Psoas muscle (tissue), 8 donors: ENCODE measurements around the gene MFN2. TPM values are rescaled to one million over a fixed set of nuclear protein-coding genes. Genes with fewer than 3 reads are reported as not detected.

Experiments used
- ATAC-seq, 4 donors: fragments of 200-7000 bp; cut with Tn5 transposase; one replicate each; pipeline ENCODE4 v1.9.1; 2020; ENCODE audit warnings: moderate library complexity in 3 of 4, mild to moderate bottlenecking in 2 of 4
- DNase-seq, 2 donors: peaks; one replicate each; pipeline ENCODE4 v3.0.0-alpha.2; 2020
- H3K27ac ChIP-seq: fragments of 200-600 bp; one replicate; pipeline ENCODE4 v1.8.0; 2022
- H3K27me3 ChIP-seq, 3 donors: fragments of 200-600 bp in 1 of 3; one replicate each; pipeline versions ENCODE4 v1.6.1 to v1.8.0; 2013 to 2022; ENCODE audit warnings: low read length in 2 of 3, mild to moderate bottlenecking in 2 of 3, moderate library complexity in 1 of 3; ENCODE audit not compliant: insufficient read depth in 3 of 3
- H3K36me3 ChIP-seq, 2 donors: fragments of 200-600 bp in 1 of 2; one replicate each; pipeline versions ENCODE4 v1.6.1 to v1.8.0; 2013 to 2022; ENCODE audit warnings: low read depth in 1 of 2, mild to moderate bottlenecking in 1 of 2, moderate library complexity in 1 of 2; ENCODE audit not compliant: insufficient read depth in 1 of 2
- H3K4me1 ChIP-seq: fragments of 200-600 bp; one replicate; pipeline ENCODE4 v1.8.0; 2022
- H3K4me3 ChIP-seq: fragments of 200-600 bp; one replicate; pipeline ENCODE4 v1.8.0; 2022; ENCODE audit warnings: mild to moderate bottlenecking
- H3K9me3 ChIP-seq: fragments of 200-600 bp; one replicate; pipeline ENCODE4 v1.8.0; 2022
- CTCF ChIP-seq: fragments of 200-600 bp; IDR thresholded peaks from one replicate; pipeline ENCODE4 v1.8.0; 2022; ENCODE audit warnings: antibody characterized with exemption
- WGBS, 3 donors: extraction: QIAGEN DNeasy Blood & Tissue Kit; methylation state at CpG; one replicate each; pipeline versions ENCODE4 v1.1.6 to v1.1.7; 2013; 5-methylcytosine and 5-hydroxymethylcytosine counted together
- intact Hi-C, 2 donors: fragments of 100-400 bp; cut with DNase I; formaldehyde crosslinking; loops; one replicate each; pipeline versions ENCODE4 v1.11.0 to v1.14.2; 2022
- polyA plus RNA-seq, 3 donors: library from polyadenylated mRNA; stranded (reverse); fragments of 200-250 nt; gene quantifications; one replicate each; pipeline ENCODE4 v1.2.3, GENCODE V29; 2013
- total RNA-seq, 4 donors: library from RNA; stranded (reverse); fragmentation: NEBNext Ultra II Directional in 2 of 4; extraction: Animal tissue kit (Norgen Biotek cat#: 25700) in 2 of 4; gene quantifications; one replicate each; pipeline versions ENCODE4 v1.2.1 to v1.2.4, GENCODE V29; 2021 to 2023
- donor health status: healthy with polysubstance abuse.
- donor health status: DM: no; HTN: no; CAD: no; lungs with moderate emphysema.
- donor health status: Bipolar disorder and iron deficiency.
- donor health status: healthy.
- donor health status: DM: yes; HTN: yes; CAD: no.
- donor health status: DM: no; HTN: no; CAD: no.
- donor health status: DM: no; HTN: no; CAD: no.
- donor health status: DM: yes; HTN: yes; CAD: no.

MFN2 gene
- total and polyA plus RNA-seq, 7 donors = 163 to 542 (median 245) TPM

- no peak for TF ChIP-seq CTCF
- no peak for ATAC-seq
Measured at GRCh38 chr1:12059722-12060464, 79.6 kb downstream of the MFN2 start.

GRCh38 chr1:12060500-12060899, 80.3 kb downstream of the MFN2 start:
- H3K4me1 ChIP-seq = no peaks in the 10 kb centered on the region
- no peaks in the 10 kb centered on the region for H3K9me3 ChIP-seq
- no peak for TF ChIP-seq CTCF
- intact Hi-C loops = no loop called here
- H3K27ac ChIP-seq = no peak overlapping the region
- 98 to 99% (median 98%) methylated on average over 3 of the region's 3 CpGs for WGBS, 3 donors
- peaks cover 0 to 26% (median 20%) of the 10 kb centered on the region in 3 donors for H3K27me3 ChIP-seq
- ATAC-seq = no peak
- no peak for DNase-seq
- H3K4me3 ChIP-seq = no peak overlapping the region
- H3K36me3 ChIP-seq = no peaks in the 10 kb centered on the region

More at GRCh38 chr1:12059722-12060464, 79.6 kb downstream of the MFN2 start:
- H3K27me3 ChIP-seq = peaks cover 0 to 26% (median 20%) of the 10 kb centered on the region in 3 donors
- H3K4me3 ChIP-seq = no peak overlapping the region
- H3K9me3 ChIP-seq = no peaks in the 10 kb centered on the region
- H3K4me1 ChIP-seq = no peaks in the 10 kb centered on the region
- DNase-seq = no peak
- WGBS, 3 donors = 61 to 67% (median 62%) methylated on average over 7 of the region's 7 CpGs
- intact Hi-C loops = no loop called here
- no peak overlapping the region for H3K27ac ChIP-seq
- no peaks in the 10 kb centered on the region for H3K36me3 ChIP-seq

Other genes starting within 250 kb of the MFN2 start
- gene AGTRAP, start 244.3 kb upstream of the MFN2 start, total RNA-seq = 10 to 100 TPM; 28.5 to 46.0 (median 42.2) TPM
- 100 to 1,000 TPM in 2 of 3 donors, 10 to 100 TPM in 1; 36.9 to 179 (median 138) TPM for gene AGTRAP, start 244.3 kb upstream of the MFN2 start, polyA plus RNA-seq
- 1 to 10 TPM; 1.8 to 5.3 (median 3.4) TPM for gene C1orf167, start 218.3 kb upstream of the MFN2 start, total RNA-seq
- gene C1orf167, start 218.3 kb upstream of the MFN2 start, polyA plus RNA-seq = 1 to 10 TPM; 1.9 to 2.5 (median 2.1) TPM
- 10 to 100 TPM; 12.7 to 26.2 (median 17.6) TPM for gene MTHFR, start 174.5 kb upstream of the MFN2 start, total RNA-seq
- gene MTHFR, start 174.5 kb upstream of the MFN2 start, polyA plus RNA-seq = 10 to 100 TPM in 1 of 3 donors, 1 to 10 TPM in 2; 5.8 to 21.7 (median 8.6) TPM
- 10 to 100 TPM in 1 of 4 donors, 1 to 10 TPM in 3; 5.5 to 17.5 (median 8.1) TPM for gene CLCN6, start 174.3 kb upstream of the MFN2 start, total RNA-seq
- 10 to 100 TPM in 1 of 3 donors, 1 to 10 TPM in 2; 6.0 to 12.0 (median 8.3) TPM for gene CLCN6, start 174.3 kb upstream of the MFN2 start, polyA plus RNA-seq
- gene NPPA, start 132.7 kb upstream of the MFN2 start, total RNA-seq = 1 to 10 TPM in 2 of 4 donors, under 1 TPM in 2; 0.28 to 2.1 (median 0.92) TPM
- 1 to 10 TPM in 1 of 3 donors, under 1 TPM in 2; 0.08 to 3.6 (median 0.13) TPM for gene NPPA, start 132.7 kb upstream of the MFN2 start, polyA plus RNA-seq
- under 1 TPM in 1 of 4 donors, not detected in 3; 0.39 TPM for gene NPPB, start 121.5 kb upstream of the MFN2 start, total RNA-seq
- 1 to 10 TPM in 1 of 3 donors, under 1 TPM in 1, not detected in 1; 0.37 to 1.6 TPM for gene NPPB, start 121.5 kb upstream of the MFN2 start, polyA plus RNA-seq
- gene KIAA2013, start 54.0 kb upstream of the MFN2 start, total RNA-seq = 10 to 100 TPM; 29.7 to 35.8 (median 33.4) TPM
- 10 to 100 TPM; 24.4 to 79.7 (median 34.7) TPM for gene KIAA2013, start 54.0 kb upstream of the MFN2 start, polyA plus RNA-seq
- gene PLOD1, start 45.7 kb upstream of the MFN2 start, total RNA-seq = 10 to 100 TPM; 25.1 to 52.3 (median 35.7) TPM
- gene PLOD1, start 45.7 kb upstream of the MFN2 start, polyA plus RNA-seq = 10 to 100 TPM; 33.5 to 48.6 (median 39.1) TPM
- 10 to 100 TPM; 14.4 to 20.3 (median 16.7) TPM for gene MIIP, start 39.1 kb downstream of the MFN2 start, total RNA-seq
- gene MIIP, start 39.1 kb downstream of the MFN2 start, polyA plus RNA-seq = 10 to 100 TPM; 20.0 to 30.5 (median 23.4) TPM
- under 1 TPM; 0.29 to 0.86 (median 0.50) TPM for gene TNFRSF8, start 82.9 kb downstream of the MFN2 start, total RNA-seq
- gene TNFRSF8, start 82.9 kb downstream of the MFN2 start, polyA plus RNA-seq = under 1 TPM; 0.25 to 0.64 (median 0.49) TPM
- 10 to 100 TPM in 1 of 4 donors, 1 to 10 TPM in 3; 7.5 to 12.8 (median 8.8) TPM for gene TNFRSF1B, start 186.5 kb downstream of the MFN2 start, total RNA-seq
- 1 to 10 TPM; 5.1 to 7.6 (median 5.8) TPM for gene TNFRSF1B, start 186.5 kb downstream of the MFN2 start, polyA plus RNA-seq
- 10 to 100 TPM; 32.3 to 69.1 (median 51.1) TPM for gene VPS13D, start 249.6 kb downstream of the MFN2 start, total RNA-seq
- 10 to 100 TPM; 19.9 to 45.3 (median 25.3) TPM for gene VPS13D, start 249.6 kb downstream of the MFN2 start, polyA plus RNA-seq